Retinal pigment epithelial cell (primary cell): ENCODE results near the gene P2RX3.

Experiments
- DNase-seq: peaks from one replicate; pipeline ENCODE4 v3.0.0-alpha.2; 2010; ENCODE audit warnings: low read depth
- H3K4me3 ChIP-seq: 2 replicates; pipeline ENCODE4 v1.5.1; 2011; ENCODE audit warnings: mild to moderate bottlenecking, low read length, control low read depth, moderate library complexity
- TF ChIP-seq, protein P1 (sequence below): conservative IDR thresholded peaks from 2 replicates; pipeline ENCODE4 v1.5.1; 2011; ENCODE audit warnings: low read depth, low read length, control low read depth, inconsistent platforms

Gene P2RX3

GRCh38 chr11:57363131-57364080, 25.3 kb downstream of the P2RX3 start:
- H3K4me3 ChIP-seq: no peak overlapping the region
- no peak for DNase-seq
- TF ChIP-seq, protein P1, sequence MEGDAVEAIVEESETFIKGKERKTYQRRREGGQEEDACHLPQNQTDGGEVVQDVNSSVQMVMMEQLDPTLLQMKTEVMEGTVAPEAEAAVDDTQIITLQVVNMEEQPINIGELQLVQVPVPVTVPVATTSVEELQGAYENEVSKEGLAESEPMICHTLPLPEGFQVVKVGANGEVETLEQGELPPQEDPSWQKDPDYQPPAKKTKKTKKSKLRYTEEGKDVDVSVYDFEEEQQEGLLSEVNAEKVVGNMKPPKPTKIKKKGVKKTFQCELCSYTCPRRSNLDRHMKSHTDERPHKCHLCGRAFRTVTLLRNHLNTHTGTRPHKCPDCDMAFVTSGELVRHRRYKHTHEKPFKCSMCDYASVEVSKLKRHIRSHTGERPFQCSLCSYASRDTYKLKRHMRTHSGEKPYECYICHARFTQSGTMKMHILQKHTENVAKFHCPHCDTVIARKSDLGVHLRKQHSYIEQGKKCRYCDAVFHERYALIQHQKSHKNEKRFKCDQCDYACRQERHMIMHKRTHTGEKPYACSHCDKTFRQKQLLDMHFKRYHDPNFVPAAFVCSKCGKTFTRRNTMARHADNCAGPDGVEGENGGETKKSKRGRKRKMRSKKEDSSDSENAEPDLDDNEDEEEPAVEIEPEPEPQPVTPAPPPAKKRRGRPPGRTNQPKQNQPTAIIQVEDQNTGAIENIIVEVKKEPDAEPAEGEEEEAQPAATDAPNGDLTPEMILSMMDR: no peak

DNA sequence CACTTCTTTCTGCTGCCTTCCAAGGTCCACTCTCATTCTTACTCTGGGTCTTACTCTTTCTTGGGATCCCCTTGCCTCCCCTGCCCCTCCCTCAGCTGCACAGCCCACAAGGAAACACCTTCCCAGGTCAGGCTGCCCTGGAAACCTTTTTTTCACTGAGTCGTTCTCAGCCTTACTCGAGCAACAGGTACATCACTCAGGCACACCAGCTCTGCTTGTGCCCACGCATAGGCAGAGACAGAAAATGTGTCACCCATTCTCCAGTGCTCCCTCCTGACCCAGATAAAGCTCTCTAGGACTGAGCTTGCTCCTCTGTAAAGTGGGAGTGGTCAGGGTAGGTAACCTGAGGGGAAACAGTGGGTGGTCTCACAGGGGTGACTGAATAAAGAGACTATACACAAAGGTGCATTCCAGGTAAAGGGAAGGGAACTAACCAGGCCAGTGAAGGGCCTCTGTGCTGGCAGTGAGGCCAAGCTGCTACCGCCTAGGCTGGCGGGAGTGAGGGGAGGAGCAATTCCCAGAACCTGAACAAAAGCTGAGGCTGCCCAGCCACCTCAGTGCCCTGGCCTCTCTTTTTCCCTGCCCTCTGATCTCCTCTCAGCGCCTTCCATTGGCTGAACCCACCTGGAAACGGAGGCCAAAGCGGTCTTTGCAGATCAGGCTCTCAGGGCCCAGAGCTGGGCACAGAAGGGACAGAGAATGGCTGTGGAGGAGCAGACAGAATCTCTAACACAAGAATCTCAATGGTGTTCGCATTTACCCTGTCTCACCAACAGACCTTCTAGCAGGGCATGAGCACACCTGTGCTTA, 26.9 kb downstream of the P2RX3 start:
- TF ChIP-seq, protein P1: no peak
- DNase-seq: no peak
- no peak overlapping the region for H3K4me3 ChIP-seq

GRCh38 chr11:57368106-57368844, 30.1 kb downstream of the P2RX3 start:
- no peak overlapping the region for H3K4me3 ChIP-seq
- DNase-seq: no peak
- TF ChIP-seq, protein P1: no peak

GRCh38 chr11:57368845-57369232, 30.7 kb downstream of the P2RX3 start:
- TF ChIP-seq, protein P1: no peak
- H3K4me3 ChIP-seq: no peak overlapping the region
- no peak for DNase-seq

- H3K4me3 ChIP-seq: no peak overlapping the region
- TF ChIP-seq, protein P1: no peak
- no peak for DNase-seq
Measured at GRCh38 chr11:57370251-57370650, 32.1 kb downstream of the P2RX3 start.

- no peak for DNase-seq
- TF ChIP-seq, protein P1: no peak
- no peak overlapping the region for H3K4me3 ChIP-seq
Measured at GRCh38 chr11:57370941-57371340, 32.8 kb downstream of the P2RX3 start.
